ENCODE results near the gene TMEM109.

TMEM109 gene

DNA sequence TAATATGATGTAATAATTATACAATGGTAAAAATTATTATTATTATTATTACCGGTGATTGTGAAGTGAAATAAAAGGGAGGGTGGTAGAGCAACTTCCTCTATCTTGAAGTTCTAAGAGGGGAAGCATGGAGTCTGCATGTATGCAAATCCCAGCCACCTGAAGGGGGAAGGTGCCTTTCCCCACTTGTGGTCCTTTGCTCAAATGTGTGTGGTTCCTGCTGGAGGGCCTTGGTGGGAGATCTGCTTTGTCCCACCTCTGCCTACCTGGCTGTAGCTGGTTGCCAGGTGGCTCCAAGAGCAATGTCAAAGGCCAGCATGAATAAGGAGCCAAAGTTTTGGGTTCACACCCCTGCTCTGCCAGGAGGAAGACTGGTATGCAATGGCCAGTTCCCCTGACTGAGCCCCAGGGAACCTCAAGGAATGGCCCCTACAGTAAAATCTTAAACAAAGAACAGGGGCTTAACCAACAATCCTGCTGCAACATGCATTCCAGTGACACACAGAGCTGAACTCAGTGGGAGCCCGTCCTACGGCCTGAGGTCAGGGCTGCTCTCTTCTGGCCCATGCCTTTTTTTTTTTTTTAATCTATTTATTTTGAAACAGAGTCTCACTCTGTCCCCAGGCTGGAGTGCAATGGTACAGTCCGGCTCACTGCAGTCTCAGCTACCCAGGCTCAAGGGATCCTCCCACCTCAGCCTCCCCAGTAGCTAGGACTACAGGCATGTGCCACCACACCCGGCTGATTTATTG lies 18.8 kb downstream of the TMEM109 start:
- H3K4me3 ChIP-seq (replicated peaks in 1 of 2; ENCODE audit: low read depth in 2 of 2, low read length in 2 of 2): no peak overlapping the region
- TF ChIP-seq CTCF (IDR thresholded peaks at IDR 0.05; ENCODE audit: low read depth, low read length): no peak
- no peak for DNase-seq (ENCODE audit: low read depth in 2 of 2)

DNA sequence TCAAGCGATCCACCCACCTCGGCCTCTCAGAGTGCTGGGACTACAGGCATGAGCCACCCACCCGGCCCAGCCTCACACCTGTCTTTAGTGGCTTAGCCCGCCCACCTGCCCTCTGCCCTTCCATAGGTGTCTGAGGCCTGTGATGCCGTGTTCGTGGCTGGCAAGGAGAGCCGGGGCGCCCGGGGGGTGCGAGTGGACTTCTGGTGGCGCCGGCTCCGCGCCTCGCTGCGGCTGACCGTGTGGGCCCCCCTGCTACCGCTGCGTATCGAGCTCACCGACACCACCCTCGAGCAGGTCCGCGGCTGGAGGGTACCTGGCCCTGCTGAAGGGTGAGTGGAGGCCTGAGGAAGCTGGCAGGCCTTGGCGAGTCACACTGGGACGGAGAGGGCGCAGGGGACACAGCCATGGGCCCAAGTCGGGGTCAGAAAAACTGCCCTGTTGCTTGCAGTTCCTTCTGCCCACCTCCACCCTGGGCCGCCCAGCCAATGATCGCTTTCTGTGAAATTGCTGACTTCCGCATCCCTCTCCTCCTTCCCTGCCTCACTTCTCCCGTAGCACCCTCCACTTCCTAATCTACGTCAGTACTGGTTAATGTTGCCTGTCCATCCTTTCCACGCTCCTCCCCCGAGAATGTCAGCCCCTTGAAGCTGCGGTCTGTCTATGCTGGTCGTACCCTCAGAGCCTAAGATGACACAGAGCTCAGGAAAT lies 19.6 kb downstream of the TMEM109 start:
- no peak for DNase-seq (ENCODE audit: low read depth in 2 of 2)
- no peak overlapping the region for H3K4me3 ChIP-seq (replicated peaks in 1 of 2; ENCODE audit: low read depth in 2 of 2, low read length in 2 of 2)
- TF ChIP-seq CTCF (IDR thresholded peaks at IDR 0.05; ENCODE audit: low read depth, low read length): no peak

GRCh38 chr11:60934124-60934789 lies 20.3 kb downstream of the TMEM109 start:
- no peak overlapping the region for H3K4me3 ChIP-seq (replicated peaks in 1 of 2; ENCODE audit: low read depth in 2 of 2, low read length in 2 of 2)
- DNase-seq (ENCODE audit: low read depth in 2 of 2): no peak
- TF ChIP-seq CTCF (IDR thresholded peaks at IDR 0.05; ENCODE audit: low read depth, low read length): no peak

GRCh38 chr11:60934790-60935605 lies 21.0 kb downstream of the TMEM109 start:
- H3K4me3 ChIP-seq (replicated peaks in 1 of 2; ENCODE audit: low read depth in 2 of 2, low read length in 2 of 2): no peak overlapping the region
- no peak for TF ChIP-seq CTCF (IDR thresholded peaks at IDR 0.05; ENCODE audit: low read depth, low read length)
- DNase-seq (ENCODE audit: low read depth in 2 of 2): no peak

GRCh38 chr11:60935676-60936442 lies 21.9 kb downstream of the TMEM109 start:
- TF ChIP-seq CTCF (IDR thresholded peaks at IDR 0.05; ENCODE audit: low read depth, low read length): no peak
- DNase-seq (ENCODE audit: low read depth in 2 of 2): no peak
- H3K4me3 ChIP-seq (replicated peaks in 1 of 2; ENCODE audit: low read depth in 2 of 2, low read length in 2 of 2): no peak overlapping the region
